AG09309 (cell line): ENCODE results near the gene TPSAB1.
"Not testable (repeated sequence)": the region's sequence is repeated elsewhere in the genome, so short reads cannot be mapped to it uniquely, and the experiment has no call there.

Source experiments
- DNase-seq: peaks from one replicate; pipeline ENCODE4 v3.0.0-alpha.2; 2010; ENCODE audit warnings: low read depth
- H3K4me3 ChIP-seq: 2 replicates; pipeline ENCODE4 v1.5.1; 2011; ENCODE audit warnings: mild to moderate bottlenecking, low read depth, low read length, moderate library complexity; ENCODE audit not compliant: control insufficient read depth
- CTCF ChIP-seq: IDR thresholded peaks from 2 replicates; pipeline ENCODE4 v1.5.1; 2011; ENCODE audit warnings: mild to moderate bottlenecking, low read depth, low read length, inconsistent platforms; ENCODE audit not compliant: insufficient read depth, control insufficient read depth; ENCODE audit errors: missing control alignments

The TPSAB1 gene

GRCh38 chr16:1256296-1256873 is 15.9 kb downstream of the TPSAB1 start:
- H3K4me3 ChIP-seq, DNase-seq: not testable (repeated sequence)

- no peak for DNase-seq
- no peak for TF ChIP-seq CTCF
- H3K4me3 ChIP-seq = no peak overlapping the region
Measured at GRCh38 chr16:1256874-1257322, 16.4 kb downstream of the TPSAB1 start.

- DNase-seq = no peak
- H3K4me3 ChIP-seq = no peak overlapping the region
- TF ChIP-seq CTCF = no peak
Measured at GRCh38 chr16:1257561-1258224, 17.2 kb downstream of the TPSAB1 start.

- H3K4me3 ChIP-seq = no peak overlapping the region
- TF ChIP-seq CTCF = no peak
- DNase-seq = no peak
Measured at GRCh38 chr16:1258225-1258600, 17.7 kb downstream of the TPSAB1 start.

- no peak for TF ChIP-seq CTCF
- DNase-seq = no peak
- no peak overlapping the region for H3K4me3 ChIP-seq
Measured at GRCh38 chr16:1258906-1259759, 18.6 kb downstream of the TPSAB1 start.

- DNase-seq = no peak
- no peak overlapping the region for H3K4me3 ChIP-seq
- TF ChIP-seq CTCF = no peak
Measured at GRCh38 chr16:1259760-1260068, 19.2 kb downstream of the TPSAB1 start.

GRCh38 chr16:1260101-1260680 is 19.7 kb downstream of the TPSAB1 start:
- no peak for DNase-seq
- TF ChIP-seq CTCF = no peak

More at GRCh38 chr16:1260101-1260680, 19.7 kb downstream of the TPSAB1 start:
- H3K4me3 ChIP-seq = no peak overlapping the region
